ENCODE results near the gene FUT7. TPM values are rescaled to one million over a fixed set of nuclear protein-coding genes. Genes with fewer than 3 reads are reported as not detected.

Gene FUT7
- total RNA-seq, 1 experiment from 2014 or later = not detected

- TF ChIP-seq REST (IDR thresholded peaks at IDR 0.05; ENCODE audit: low read depth) = no peak
- no peak for TF ChIP-seq EZH2 (IDR thresholded peaks at IDR 0.05)
- TF ChIP-seq POLR2AphosphoS5 (IDR thresholded peaks at IDR 0.05; ENCODE audit: low read depth, low read length) = no peak
- TF ChIP-seq SRF (IDR thresholded peaks at IDR 0.05; ENCODE audit: low read depth) = no peak
- TF ChIP-seq YY1 (IDR thresholded peaks at IDR 0.05; ENCODE audit: extremely low read depth, insufficient replicate concordance, low read depth, low read length) = no peak
- TF ChIP-seq EGR1 (IDR thresholded peaks at IDR 0.05; ENCODE audit: low read depth) = no peak
These were observed 29.2 kb downstream of the FUT7 start (continued) for GRCh38 chr9:137002646-137003041.

DNA sequence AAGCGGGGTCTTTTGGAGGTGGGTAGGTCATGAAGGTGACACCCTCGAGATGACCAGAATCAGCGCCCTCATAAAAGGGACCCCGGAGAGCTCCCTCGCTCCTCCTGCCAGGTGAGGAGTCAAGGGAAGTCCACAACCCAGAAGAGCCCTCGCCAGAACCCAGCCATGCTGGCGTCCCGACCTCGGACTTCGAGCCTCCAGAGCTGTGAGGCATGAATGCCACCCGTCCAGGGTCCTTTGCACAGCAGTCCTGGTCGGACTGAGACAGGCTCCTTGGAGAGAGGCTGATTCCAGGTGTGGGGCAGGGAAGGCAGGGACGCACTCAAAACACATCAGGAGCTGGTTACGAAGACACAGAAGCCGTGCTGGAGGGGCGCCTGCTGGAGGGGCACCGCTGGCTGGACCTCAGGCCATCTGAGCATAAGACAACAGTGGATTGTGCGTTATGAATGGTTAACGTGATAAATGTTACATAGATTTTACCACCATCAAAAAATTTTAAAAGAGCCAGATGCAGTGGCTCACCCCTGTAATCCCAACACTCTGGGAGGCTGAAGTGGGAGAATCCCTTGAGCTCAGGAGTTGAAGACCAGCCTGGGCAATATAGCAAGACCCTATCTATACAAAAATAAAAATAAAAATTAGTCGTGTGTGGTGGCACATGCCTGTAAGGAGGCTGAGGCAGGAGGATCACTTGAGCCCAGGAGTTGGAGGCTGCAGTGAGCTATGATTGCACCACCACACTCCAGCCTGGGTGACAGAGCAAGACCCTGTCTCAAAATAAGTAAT is 29.8 kb downstream of the FUT7 start:
- Histone ChIP-seq H3K36me3 (ENCODE audit: control insufficient read depth in 1 of 2, insufficient read depth in 2 of 2, low read length in 2 of 2) (no peaks in the 10 kb centered on the region), H4K20me1 (ENCODE audit: insufficient read depth) (no peaks in the 10 kb centered on the region), H2AFZ (ENCODE audit: low read depth, low read length, poor library complexity, severe bottlenecking) (no peak overlapping the region), H3K9ac (ENCODE audit: low read length) (peak overlapping the region; percentile 20; the same call in 1 of the 2 replicates), H3K4me3 (replicated peaks in 1 of 2; ENCODE audit: low read depth in 1 of 2, low read length in 2 of 2) (no peak overlapping the region), H3K79me2 (ENCODE audit: insufficient read depth, low read length) (no peaks in the 10 kb centered on the region), H3K4me2 (ENCODE audit: low read length) (peak overlapping the region; percentile 42), H3K4me1 (ENCODE audit: control insufficient read depth in 1 of 2, insufficient read depth in 2 of 2, low read length in 2 of 2) (peaks cover 27 to 47% of the 10 kb centered on the region in 2 experiments), H3K9me2 (ENCODE audit: insufficient read depth) (no peaks in the 10 kb centered on the region), H3K9me3 (ENCODE audit: control insufficient read depth in 1 of 2, insufficient read depth in 1 of 2, low read depth in 1 of 2, low read length in 2 of 2) (peaks cover 0 to 4% of the 10 kb centered on the region in 2 experiments; a peak in 1 of 4 replicates), H3K27ac (ENCODE audit: low read depth, low read length) (no peak overlapping the region), H3K27me3 (ENCODE audit: insufficient read depth, low read length) (no peaks in the 10 kb centered on the region)
- RAD21 ChIA-PET (ENCODE audit: low non-redundant PET in 1 of 2, low total read pairs in 2 of 2, uncharacterized antibody in 2 of 2, unreplicated experiment in 2 of 2) = no interaction called here
- intact Hi-C loops (cut with micrococcal nuclease) = no loop called here
- BruUV-seq (replicated peaks) = no TSS peak
- no peak for DNase-seq (ENCODE audit: low read depth, low spot score)
- TF ChIP-seq ZBTB33 (IDR thresholded peaks at IDR 0.05; ENCODE audit: extremely low read depth, insufficient replicate concordance, low read length) = no peak
- TF ChIP-seq YY1 (IDR thresholded peaks at IDR 0.05; ENCODE audit: extremely low read depth, insufficient replicate concordance, low read depth, low read length) = no peak
- no peak for TF ChIP-seq EGR1 (IDR thresholded peaks at IDR 0.05; ENCODE audit: low read depth)
- TF ChIP-seq RAD21 (IDR thresholded peaks at IDR 0.05; ENCODE audit: low read depth) = no peak
- no peak for TF ChIP-seq ZNF274 (IDR thresholded peaks at IDR 0.05; ENCODE audit: low read depth, low read length)
- CTCF ChIA-PET = interaction anchor here (0.7 to 1.7 kb wide), 4 partner anchors 10 to 160 kb away, joined by 3 to 4 read pairs (median 3); partner anchors contain the start of genes AJM1 and PAXX
- POLR2A ChIA-PET = interaction anchor here (0.5 to 2.9 kb wide), 3 partner anchors 8 to 221 kb away, joined by 3 to 19 read pairs (median 3); partner anchors contain the start of gene PAXX
- no peak for ATAC-seq
